Measurements from ENCODE around the gene RAB26.
"Not testable (repeated sequence)": the region's sequence is repeated elsewhere in the genome, so short reads cannot be mapped to it uniquely, and the experiment has no call there.

DNA sequence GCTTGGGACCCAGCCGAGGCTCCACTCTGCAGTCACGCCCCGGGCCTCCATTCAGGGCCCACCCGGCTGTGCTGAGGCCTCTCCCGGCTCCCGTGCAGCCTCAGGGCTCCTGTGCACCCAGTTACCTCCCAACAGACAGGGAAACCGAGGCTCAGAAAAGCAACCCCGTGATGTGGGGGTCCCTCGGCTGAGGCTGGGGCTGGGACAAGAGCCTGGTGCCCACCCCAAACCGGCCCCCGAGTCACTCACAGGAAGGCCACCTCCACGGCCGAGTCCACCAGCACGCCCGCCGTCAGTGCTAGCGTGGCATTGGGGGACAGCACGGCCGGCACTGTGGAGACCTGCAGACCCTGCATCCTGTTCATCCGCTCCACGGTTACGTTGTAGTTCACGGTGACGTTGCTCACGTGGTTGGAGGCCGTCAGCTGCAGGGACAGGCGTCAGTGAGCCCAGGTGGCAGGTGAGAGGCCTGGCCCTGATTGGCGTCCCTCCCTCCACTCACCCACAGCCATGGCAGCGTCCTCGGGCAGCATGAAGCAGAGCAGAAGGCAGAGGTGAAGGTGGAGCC is 35.8 kb upstream of the RAB26 start:
- not testable (repeated sequence) for TF ChIP-seq POLR2A (IDR thresholded peaks at IDR 0.05; ENCODE audit: low read length); GATA1 (IDR thresholded peaks at IDR 0.05; ENCODE audit: low read depth, low read length)
